DOHH2 (cell line): ENCODE measurements around the gene TMEM267.

Source experiments
- EZH2phosphoT487 ChIP-seq: fragments of 200-600 bp; sonication (generic); IDR thresholded peaks from 2 replicates; pipeline ENCODE4 v1.6.1; 2017; ENCODE audit warnings: borderline replicate concordance, mild to moderate bottlenecking, antibody characterized with exemption, low read length, moderate library complexity, mixed read lengths
- TF ChIP-seq, protein P1 (sequence below): fragments of 200-600 bp; sonication (generic); IDR thresholded peaks from one replicate; pipeline ENCODE4 v1.5.1; 2014; ENCODE audit warnings: antibody characterized with exemption, mild to moderate bottlenecking, low read depth, low read length; ENCODE audit not compliant: poor library complexity, severe bottlenecking

DNA sequence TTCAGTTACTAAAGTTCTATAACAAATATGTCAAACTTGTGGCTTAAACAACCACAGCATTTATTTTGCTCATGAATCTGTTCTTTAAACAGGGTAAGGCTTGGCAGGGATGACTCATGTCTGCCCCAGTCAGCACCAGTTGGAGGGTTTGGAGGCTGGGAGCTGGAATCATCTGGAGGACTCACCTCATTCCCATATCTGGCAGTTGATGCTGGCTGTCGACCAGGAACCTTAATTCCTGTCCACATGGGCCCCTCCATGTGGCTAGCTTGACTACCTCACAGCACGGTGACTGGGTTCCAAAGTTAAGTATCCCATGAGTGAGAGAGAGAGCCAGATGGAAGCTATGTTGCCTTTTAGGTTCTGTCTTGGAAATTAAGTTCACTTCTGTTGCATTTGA is 57.7 kb downstream of the TMEM267 start:
- TF ChIP-seq, protein P1, sequence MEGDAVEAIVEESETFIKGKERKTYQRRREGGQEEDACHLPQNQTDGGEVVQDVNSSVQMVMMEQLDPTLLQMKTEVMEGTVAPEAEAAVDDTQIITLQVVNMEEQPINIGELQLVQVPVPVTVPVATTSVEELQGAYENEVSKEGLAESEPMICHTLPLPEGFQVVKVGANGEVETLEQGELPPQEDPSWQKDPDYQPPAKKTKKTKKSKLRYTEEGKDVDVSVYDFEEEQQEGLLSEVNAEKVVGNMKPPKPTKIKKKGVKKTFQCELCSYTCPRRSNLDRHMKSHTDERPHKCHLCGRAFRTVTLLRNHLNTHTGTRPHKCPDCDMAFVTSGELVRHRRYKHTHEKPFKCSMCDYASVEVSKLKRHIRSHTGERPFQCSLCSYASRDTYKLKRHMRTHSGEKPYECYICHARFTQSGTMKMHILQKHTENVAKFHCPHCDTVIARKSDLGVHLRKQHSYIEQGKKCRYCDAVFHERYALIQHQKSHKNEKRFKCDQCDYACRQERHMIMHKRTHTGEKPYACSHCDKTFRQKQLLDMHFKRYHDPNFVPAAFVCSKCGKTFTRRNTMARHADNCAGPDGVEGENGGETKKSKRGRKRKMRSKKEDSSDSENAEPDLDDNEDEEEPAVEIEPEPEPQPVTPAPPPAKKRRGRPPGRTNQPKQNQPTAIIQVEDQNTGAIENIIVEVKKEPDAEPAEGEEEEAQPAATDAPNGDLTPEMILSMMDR, result no peak
- TF ChIP-seq EZH2phosphoT487, result no peak
